Activated CD8-positive, alpha-beta memory T cell treated with anti-CD3 and anti-CD28 coated beads, Interleukin-2, amount 10 ng/mL, durations not matched to agents 7 days and 5 days (primary cell): ENCODE measurements around the gene AKAP10. TPM values are rescaled to one million over a fixed set of nuclear protein-coding genes. Genes with fewer than 3 reads are reported as not detected.
"Not testable (repeated sequence)": the region's sequence is repeated elsewhere in the genome, so short reads cannot be mapped to it uniquely, and the experiment has no call there.

ENCODE experiments used
- ATAC-seq: fragments of 150-1000 bp; cut with Tn5 transposase; one replicate; pipeline ENCODE4 v1.10.0; 2021; ENCODE audit warnings: moderate library complexity
- CTCF ChIA-PET: fragments of 350-600 bp; sonication (Branson Sonifier 250); formaldehyde crosslinking; loops from one replicate; lab custom pipeline; 2021; ENCODE audit warnings: antibody characterized with exemption; lab: Charles Lee
- DNase-seq: peaks from one replicate; pipeline ENCODE4 v3.0.0-alpha.2; 2020
- H3K27ac Mint-ChIP-seq: one replicate; pipeline ENCODE4 v1.8.0; 2021; ENCODE audit warnings: mild to moderate bottlenecking, mixed read lengths
- H3K27me3 Mint-ChIP-seq: one replicate; pipeline ENCODE4 v1.8.0; 2021; ENCODE audit warnings: mixed read lengths
- H3K36me3 Mint-ChIP-seq: one replicate; pipeline ENCODE4 v1.8.0; 2021; ENCODE audit warnings: mild to moderate bottlenecking, mixed read lengths
- H3K4me1 Mint-ChIP-seq: one replicate; pipeline ENCODE4 v1.8.0; 2021; ENCODE audit warnings: mixed read lengths
- H3K4me3 Mint-ChIP-seq: one replicate; pipeline ENCODE4 v1.8.0; 2021; ENCODE audit warnings: mild to moderate bottlenecking, moderate library complexity, mixed read lengths
- H3K9me3 Mint-ChIP-seq: one replicate; pipeline ENCODE4 v1.8.0; 2022; ENCODE audit warnings: low read depth, mixed read lengths
- total RNA-seq, 2 experiments: library from RNA; stranded (reverse); gene quantifications; one replicate each; pipeline ENCODE4 v1.2.3, GENCODE V29; 2021

AKAP10 gene, protein sequence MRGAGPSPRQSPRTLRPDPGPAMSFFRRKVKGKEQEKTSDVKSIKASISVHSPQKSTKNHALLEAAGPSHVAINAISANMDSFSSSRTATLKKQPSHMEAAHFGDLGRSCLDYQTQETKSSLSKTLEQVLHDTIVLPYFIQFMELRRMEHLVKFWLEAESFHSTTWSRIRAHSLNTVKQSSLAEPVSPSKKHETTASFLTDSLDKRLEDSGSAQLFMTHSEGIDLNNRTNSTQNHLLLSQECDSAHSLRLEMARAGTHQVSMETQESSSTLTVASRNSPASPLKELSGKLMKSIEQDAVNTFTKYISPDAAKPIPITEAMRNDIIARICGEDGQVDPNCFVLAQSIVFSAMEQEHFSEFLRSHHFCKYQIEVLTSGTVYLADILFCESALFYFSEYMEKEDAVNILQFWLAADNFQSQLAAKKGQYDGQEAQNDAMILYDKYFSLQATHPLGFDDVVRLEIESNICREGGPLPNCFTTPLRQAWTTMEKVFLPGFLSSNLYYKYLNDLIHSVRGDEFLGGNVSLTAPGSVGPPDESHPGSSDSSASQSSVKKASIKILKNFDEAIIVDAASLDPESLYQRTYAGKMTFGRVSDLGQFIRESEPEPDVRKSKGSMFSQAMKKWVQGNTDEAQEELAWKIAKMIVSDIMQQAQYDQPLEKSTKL
- 10 to 100 TPM; 34.3 to 44.6 TPM for total RNA-seq

GRCh38 chr17:19977293-19978208, at the start of gene AKAP10:
Gene AKAP10 (minus strand): TSS chr17:19977828. CDS start chr17:19977679, 149 bp downstream.
- Mint-ChIP-seq H3K4me1 (peaks cover 48% of the 10 kb centered on the region), H3K9me3 (no peaks in the 10 kb centered on the region), H3K36me3 (peaks cover 31% of the 10 kb centered on the region), H3K27ac (peak within 1 kb of the TSS; percentile 98), H3K4me3 (peak within 1 kb of the TSS; percentile 94), H3K27me3 (no peaks in the 10 kb centered on the region)
- ATAC-seq (peak; percentile 90), DNase-seq (peak; percentile 96)
- CTCF ChIA-PET, result interaction anchor here (1.1 to 3.3 kb wide), 9 partner anchors 11 to 614 kb away, joined by 3 to 17 read pairs (median 4); partner anchors contain the start of gene SPECC1

GRCh38 chr17:20026960-20027359, 49.3 kb upstream of the AKAP10 start:
- no peak for DNase-seq
- H3K27me3 Mint-ChIP-seq, result no peaks in the 10 kb centered on the region
- H3K27ac Mint-ChIP-seq, result no peak overlapping the region
- no peak for ATAC-seq
- CTCF ChIA-PET, result no interaction called here
- H3K36me3 Mint-ChIP-seq, result peaks cover 4% of the 10 kb centered on the region
- no peaks in the 10 kb centered on the region for H3K9me3 Mint-ChIP-seq
- no peak overlapping the region for H3K4me3 Mint-ChIP-seq
- H3K4me1 Mint-ChIP-seq, result peaks cover 12% of the 10 kb centered on the region

GRCh38 chr17:20022701-20023100, 45.1 kb upstream of the AKAP10 start:
- CTCF ChIA-PET, result interaction anchor here (0.7 to 1.3 kb wide), 2 partner anchors 14 to 30 kb away, joined by 3 to 8 read pairs; partner anchors contain the start of gene SPECC1
- Mint-ChIP-seq H3K4me3 (no peak overlapping the region), H3K27ac (no peak overlapping the region), H3K4me1 (no peaks in the 10 kb centered on the region), H3K27me3 (no peaks in the 10 kb centered on the region), H3K9me3 (no peaks in the 10 kb centered on the region), H3K36me3 (no peaks in the 10 kb centered on the region)
- no peak for DNase-seq
- ATAC-seq, result no peak

DNA sequence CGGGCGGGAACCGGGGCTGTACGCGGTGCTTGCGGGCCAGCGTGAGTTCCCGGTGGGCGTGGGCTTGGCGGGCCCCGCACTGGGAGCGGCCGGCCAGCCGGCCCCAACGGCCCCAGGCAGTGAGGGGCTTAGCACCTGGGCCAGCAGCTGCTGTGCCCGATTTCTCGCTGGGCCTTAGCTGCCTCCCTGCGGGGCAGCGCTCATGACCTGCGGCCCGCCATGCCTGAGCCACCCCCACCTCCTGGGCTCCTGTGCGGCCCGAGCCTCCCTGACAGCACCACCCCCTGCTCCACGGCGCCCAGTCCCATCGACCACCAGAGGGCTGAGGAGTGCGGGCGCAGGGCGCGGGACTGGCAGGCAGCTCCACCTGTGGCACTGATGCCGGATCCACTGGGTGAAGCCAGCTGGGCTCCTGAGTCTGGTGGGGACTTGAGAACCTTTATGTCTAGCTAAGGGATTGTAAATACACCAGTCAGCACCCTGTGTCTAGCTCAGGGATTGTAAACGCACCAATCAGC, 38.9 kb upstream of the AKAP10 start:
- H3K4me3 Mint-ChIP-seq, DNase-seq, ATAC-seq, H3K4me1 Mint-ChIP-seq, H3K9me3 Mint-ChIP-seq, H3K36me3 Mint-ChIP-seq, H3K27ac Mint-ChIP-seq: not testable (repeated sequence)
- CTCF ChIA-PET, result interaction anchor here (0.6 kb wide), 1 partner anchor 248 kb away, joined by 3 read pairs; no protein-coding TSS in a partner anchor
- peaks cover 15% of the 10 kb centered on the region for H3K27me3 Mint-ChIP-seq

DNA sequence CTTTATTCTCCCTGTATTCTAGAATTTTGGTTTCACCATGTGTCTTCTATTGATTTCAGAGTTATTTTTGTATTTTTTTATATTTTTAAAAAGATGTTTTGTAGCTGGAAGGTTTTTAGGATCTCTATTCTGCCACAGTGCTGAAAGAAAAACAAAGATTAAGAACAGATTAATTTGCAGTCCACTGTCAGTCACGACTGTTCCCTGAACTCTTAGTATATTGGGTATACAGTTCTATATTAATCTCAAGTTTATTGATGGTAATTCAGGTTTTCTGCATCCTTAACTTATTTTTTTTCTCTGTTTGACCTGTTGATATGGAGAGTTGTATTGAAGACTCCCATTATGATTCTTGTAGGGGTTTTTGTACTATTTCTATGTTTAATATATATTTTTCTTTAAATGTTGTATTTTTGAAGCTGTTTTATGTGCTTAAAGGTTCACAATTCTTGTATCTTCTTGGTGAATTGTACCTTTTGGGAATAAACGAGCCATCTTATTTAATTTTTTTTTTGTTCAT, 34.4 kb upstream of the AKAP10 start:
- H3K4me1 Mint-ChIP-seq, result peaks cover 14% of the 10 kb centered on the region
- no peaks in the 10 kb centered on the region for H3K9me3 Mint-ChIP-seq
- ATAC-seq, result no peak
- CTCF ChIA-PET, result interaction anchor here (0.9 to 1.1 kb wide), 4 partner anchors 19 to 226 kb away, joined by 3 to 4 read pairs (median 4); partner anchors contain the start of gene AKAP10
- no peak overlapping the region for H3K4me3 Mint-ChIP-seq
- H3K27me3 Mint-ChIP-seq, result peaks cover 37% of the 10 kb centered on the region
- H3K36me3 Mint-ChIP-seq, result no peaks in the 10 kb centered on the region
- no peak overlapping the region for H3K27ac Mint-ChIP-seq
- no peak for DNase-seq

DNA sequence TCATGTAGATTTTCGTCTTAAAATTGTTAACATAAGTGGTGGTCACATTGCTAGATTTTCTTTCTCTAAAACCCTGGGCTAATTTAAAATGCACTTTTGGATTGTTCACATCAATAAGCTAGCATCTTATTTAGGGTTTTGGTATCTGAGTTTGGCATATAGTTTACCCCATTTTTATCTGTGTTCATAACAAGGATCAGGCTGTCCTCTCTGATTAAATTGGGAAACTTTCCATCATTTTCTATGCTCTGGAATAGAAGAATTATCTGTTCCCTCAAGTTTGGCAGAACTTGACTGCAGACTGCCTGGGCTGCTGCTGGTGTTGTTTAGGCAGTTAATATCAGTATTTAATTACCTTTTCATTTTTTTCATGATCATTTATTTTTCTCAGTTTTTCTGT, 33.3 kb upstream of the AKAP10 start:
- no peak overlapping the region for H3K27ac Mint-ChIP-seq
- no peaks in the 10 kb centered on the region for H3K36me3 Mint-ChIP-seq
- peaks cover 14% of the 10 kb centered on the region for H3K4me1 Mint-ChIP-seq
- H3K27me3 Mint-ChIP-seq, result peaks cover 47% of the 10 kb centered on the region
- CTCF ChIA-PET, result interaction anchor here (1.0 to 3.8 kb wide), 8 partner anchors 9 to 648 kb away, joined by 3 to 26 read pairs (median 12); partner anchors contain the start of gene AKAP10
- ATAC-seq (no peak), DNase-seq (no peak)
- H3K4me3 Mint-ChIP-seq, result peak overlapping the region; percentile 73
- no peaks in the 10 kb centered on the region for H3K9me3 Mint-ChIP-seq

DNA sequence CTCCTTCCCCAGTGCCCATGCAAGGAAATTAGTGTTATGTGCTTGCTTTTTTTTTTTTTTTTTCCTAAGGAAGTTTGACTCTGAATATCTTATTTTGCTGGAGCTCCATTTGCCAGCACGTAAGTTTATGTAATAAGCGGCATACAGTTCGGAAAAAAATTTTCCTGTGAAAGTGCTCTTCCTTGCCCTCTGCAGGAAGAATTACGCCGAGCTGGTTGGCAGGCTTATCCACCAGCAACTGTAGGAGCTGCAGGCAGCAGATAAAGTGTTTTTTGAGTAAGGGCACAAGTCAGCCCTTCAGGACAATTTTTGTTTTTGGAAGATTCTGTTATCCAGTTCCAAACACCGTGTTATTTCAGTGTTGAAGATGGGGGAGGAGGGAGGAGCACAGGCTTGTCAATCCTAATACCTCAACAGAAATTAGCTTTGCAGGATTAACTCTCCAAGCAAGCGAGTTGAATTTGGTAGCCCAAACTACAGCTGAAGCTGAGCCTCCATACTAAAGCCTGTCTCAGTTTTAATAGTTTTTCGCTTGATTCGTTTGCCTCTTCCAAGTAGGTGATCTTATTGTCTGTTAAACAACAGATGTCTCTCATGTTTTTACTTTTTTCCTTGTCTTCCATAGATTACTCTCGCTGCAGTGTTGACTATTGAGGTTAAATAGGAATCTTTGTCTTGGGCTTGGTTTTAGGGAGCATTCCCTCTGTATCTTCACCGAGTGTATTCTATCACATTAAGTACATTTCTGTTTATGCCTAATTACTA, 32.7 kb upstream of the AKAP10 start:
- peaks cover 51% of the 10 kb centered on the region for H3K27me3 Mint-ChIP-seq
- DNase-seq (no peak), ATAC-seq (no peak)
- H3K36me3 Mint-ChIP-seq, result no peaks in the 10 kb centered on the region
- CTCF ChIA-PET, result interaction anchor here (0.6 to 3.8 kb wide), 22 partner anchors 9 to 647 kb away, joined by 3 to 26 read pairs (median 4); partner anchors contain the start of gene AKAP10
- H3K9me3 Mint-ChIP-seq, result no peaks in the 10 kb centered on the region
- H3K4me1 Mint-ChIP-seq, result peaks cover 14% of the 10 kb centered on the region
- peak overlapping the region; percentile 61 for H3K27ac Mint-ChIP-seq
- H3K4me3 Mint-ChIP-seq, result peak overlapping the region; percentile 73

- DNase-seq, result peak; percentile 90
- Mint-ChIP-seq H3K4me3 (peak within 1 kb of the TSS; percentile 86), H3K27me3 (peaks cover 57% of the 10 kb centered on the region), H3K4me1 (peaks cover 14% of the 10 kb centered on the region), H3K9me3 (no peaks in the 10 kb centered on the region), H3K36me3 (no peaks in the 10 kb centered on the region), H3K27ac (peak within 1 kb of the TSS; percentile 75)
- CTCF ChIA-PET, result interaction anchor here (0.7 to 3.8 kb wide), 37 partner anchors 8 to 646 kb away, joined by 3 to 26 read pairs (median 4); partner anchors contain the start of gene AKAP10
- ATAC-seq, result peak; percentile 98
These were observed 31.9 kb upstream of the AKAP10 start, which contains the start of gene SPECC1 for GRCh38 chr17:20009302-20010098. Gene SPECC1 (plus strand): TSS chr17:20009359. CDS start chr17:20096652, 87,293 bp downstream.

DNA sequence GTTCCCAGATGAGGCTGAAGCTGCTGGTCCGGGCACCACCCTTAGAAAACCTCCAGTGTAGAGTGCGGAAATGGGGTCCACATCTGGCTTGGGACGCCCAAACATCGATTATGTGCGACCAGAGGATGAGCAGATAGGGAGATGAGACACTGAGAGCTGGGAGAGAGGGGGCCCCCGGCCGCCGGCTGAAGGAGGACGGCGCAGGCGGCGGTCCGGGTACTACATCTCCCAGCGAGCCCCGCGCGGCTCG, 31.3 kb upstream of the AKAP10 start:
- Mint-ChIP-seq H3K4me1 (peaks cover 14% of the 10 kb centered on the region), H3K36me3 (no peaks in the 10 kb centered on the region), H3K9me3 (no peaks in the 10 kb centered on the region), H3K4me3 (peak overlapping the region; percentile 86), H3K27me3 (peaks cover 57% of the 10 kb centered on the region), H3K27ac (peak overlapping the region; percentile 75)
- CTCF ChIA-PET, result interaction anchor here (0.7 to 3.8 kb wide), 26 partner anchors 10 to 267 kb away, joined by 3 to 26 read pairs (median 4); partner anchors contain the start of gene AKAP10
- DNase-seq (no peak), ATAC-seq (no peak)

DNA sequence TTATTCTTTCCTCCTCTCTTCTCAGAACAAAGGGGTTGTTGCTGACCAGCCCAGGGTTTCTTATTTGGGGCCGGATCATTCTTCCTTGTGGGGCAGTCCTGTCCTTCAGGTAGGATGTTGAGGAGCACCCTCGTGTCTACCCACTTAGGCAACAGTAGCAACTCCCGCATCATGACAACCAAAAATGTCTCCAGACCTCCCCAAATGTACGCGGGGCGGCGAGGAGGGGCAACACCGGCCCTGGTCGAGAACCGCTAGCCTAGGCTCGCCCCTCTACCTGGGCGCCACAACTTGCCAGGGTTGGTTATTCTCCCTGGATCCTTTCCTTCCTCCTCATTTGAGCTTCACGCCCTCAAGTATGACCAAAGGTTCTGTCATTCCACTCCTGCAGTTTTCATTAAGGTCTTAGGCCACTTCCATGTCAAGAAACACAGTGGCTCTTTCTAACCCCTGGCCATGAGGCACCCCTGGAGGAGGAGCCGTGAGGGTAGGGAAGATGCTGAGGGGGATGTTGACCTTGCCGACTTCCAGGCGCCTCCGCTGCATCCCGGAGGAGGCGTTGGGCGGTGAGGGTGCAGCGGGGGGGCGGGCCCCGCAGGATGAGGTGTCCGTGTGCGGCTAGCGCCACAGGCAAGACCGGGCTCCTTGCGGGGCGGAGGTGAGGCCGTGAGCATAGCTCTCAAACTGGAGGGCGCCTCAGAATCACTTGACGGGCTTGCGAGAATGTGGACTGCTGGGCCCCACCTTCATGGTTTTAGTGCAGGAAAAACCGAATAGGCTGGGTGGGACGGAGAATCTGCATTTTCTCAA, 30.8 kb upstream of the AKAP10 start:
- Mint-ChIP-seq H3K36me3 (no peaks in the 10 kb centered on the region), H3K27me3 (peaks cover 55% of the 10 kb centered on the region), H3K4me1 (peaks cover 14% of the 10 kb centered on the region), H3K27ac (peak overlapping the region; percentile 4), H3K4me3 (peak overlapping the region; percentile 86), H3K9me3 (no peaks in the 10 kb centered on the region)
- CTCF ChIA-PET, result interaction anchor here (0.7 to 3.8 kb wide), 26 partner anchors 11 to 267 kb away, joined by 3 to 26 read pairs (median 4); partner anchors contain the start of gene AKAP10
- peak; percentile 46 for DNase-seq
- ATAC-seq, result peak; percentile 53
